ENCODE data around the gene EHD2. TPM values are rescaled to one million over a fixed set of nuclear protein-coding genes. Genes with fewer than 3 reads are reported as not detected.

The EHD2 gene
- total RNA-seq, 1 experiment from 2014 or later: 13.3 TPM

- H3K9me3 Mint-ChIP-seq (ENCODE audit: unreplicated experiment): no peaks in the 10 kb centered on the region
These were observed 36.1 kb downstream of the EHD2 start for GRCh38 chr19:47749326-47749725.

DNA sequence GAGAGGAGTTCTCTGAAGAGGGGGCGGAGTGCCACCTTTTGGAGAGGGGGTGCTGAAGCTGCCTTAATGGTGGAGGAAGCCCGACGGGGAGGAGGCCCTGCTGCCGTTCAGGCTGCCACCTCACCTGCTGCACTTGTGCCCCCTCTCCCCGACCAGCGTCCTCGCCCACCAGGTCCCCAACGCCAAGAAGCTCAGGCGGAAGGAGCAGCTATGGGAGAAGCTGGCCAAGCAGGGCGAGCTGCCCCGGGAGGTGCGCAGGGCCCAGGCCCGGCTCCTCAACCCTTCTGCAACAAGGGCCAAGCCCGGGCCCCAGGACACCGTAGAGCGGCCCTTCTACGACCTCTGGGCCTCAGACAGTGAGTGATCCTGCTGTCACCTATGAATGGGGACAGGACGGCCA is 37.5 kb downstream of the EHD2 start:
- peaks cover 8% of the 10 kb centered on the region for H3K36me3 ChIP-seq (ENCODE audit: control insufficient read depth, insufficient read depth, low read length)

More at GRCh38 chr19:47749326-47749725, 36.1 kb downstream of the EHD2 start:
- intact Hi-C loops (cut with micrococcal nuclease; ENCODE audit: unreplicated experiment): no loop called here
- Mint-ChIP-seq H3K4me3 (ENCODE audit: unreplicated experiment) (no peak overlapping the region), H3K36me3 (ENCODE audit: insufficient read depth, unreplicated experiment) (peaks cover 85% of the 10 kb centered on the region), H3K27me3 (ENCODE audit: insufficient read depth, unreplicated experiment) (no peaks in the 10 kb centered on the region), H3K4me1 (ENCODE audit: low read depth, unreplicated experiment) (peaks cover 5% of the 10 kb centered on the region), H3K27ac (ENCODE audit: unreplicated experiment) (no peak overlapping the region)
- BruUV-seq (replicated peaks): no TSS peak
- H3K4me3 ChIP-seq (ENCODE audit: low read depth, low read length): no peak overlapping the region
- POLR2A ChIA-PET: no interaction called here
- TF ChIP-seq CTCF (IDR thresholded peaks at IDR 0.05; ENCODE audit: insufficient read depth in 1 of 2, low read depth in 1 of 2, low read length in 1 of 2, severe bottlenecking in 1 of 2, unreplicated experiment in 1 of 2): no peak
- H3K4me1 ChIP-seq: no peaks in the 10 kb centered on the region; the same call in 1 of the 2 replicates
- H3K9me3 ChIP-seq: no peaks in the 10 kb centered on the region
- CTCF ChIA-PET: no interaction called here
- H3K27me3 ChIP-seq (replicated peaks; ENCODE audit: control insufficient read depth, insufficient read depth, low read length): no peaks in the 10 kb centered on the region
- DNase-seq: no peak
- peaks cover 8% of the 10 kb centered on the region for H3K36me3 ChIP-seq (ENCODE audit: control insufficient read depth, insufficient read depth, low read length)

DNA sequence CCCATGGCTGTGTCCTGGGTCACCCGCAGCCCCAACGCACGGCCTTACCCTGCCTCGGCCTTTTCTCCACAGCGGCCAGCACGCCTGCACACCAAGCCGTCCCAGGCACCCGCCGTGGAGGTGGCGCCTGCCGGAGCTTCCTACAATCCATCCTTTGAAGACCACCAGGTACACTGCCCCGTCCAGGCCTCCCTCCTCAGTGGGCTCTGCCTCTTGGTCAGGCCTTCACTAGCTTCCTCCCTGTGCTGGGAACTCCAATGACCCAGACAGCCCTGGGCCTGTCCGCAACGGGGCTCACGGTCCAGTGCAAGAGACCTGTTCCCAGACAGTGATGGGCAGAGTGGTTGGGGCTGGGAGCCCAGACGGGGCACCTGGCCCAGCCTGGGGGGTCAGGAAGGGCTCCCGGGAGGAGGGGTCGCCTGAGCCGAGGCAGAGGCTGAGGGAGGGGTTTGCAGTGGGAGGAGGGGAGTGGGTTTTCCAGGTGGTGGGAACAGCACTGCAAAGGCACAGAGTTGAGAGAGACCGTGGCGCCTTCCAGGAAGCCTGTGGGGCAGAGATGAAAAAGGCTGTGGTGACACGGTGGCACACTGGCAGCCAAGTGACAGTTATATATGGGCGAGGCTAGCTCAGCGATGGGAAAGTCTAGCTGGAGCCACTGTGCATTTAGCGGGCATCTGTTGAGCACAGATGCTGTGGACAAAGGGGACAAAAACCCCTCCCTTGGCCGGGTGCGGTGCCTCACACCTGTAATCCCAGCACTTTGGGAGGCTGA is 39.4 kb downstream of the EHD2 start:
- Mint-ChIP-seq H3K4me3 (ENCODE audit: unreplicated experiment) (no peak overlapping the region), H3K4me1 (ENCODE audit: low read depth, unreplicated experiment) (peaks cover 14% of the 10 kb centered on the region)

More for the DNA sequence above, 37.5 kb downstream of the EHD2 start:
- intact Hi-C loops (cut with micrococcal nuclease; ENCODE audit: unreplicated experiment): no loop called here
- Histone ChIP-seq H3K4me3 (ENCODE audit: low read depth, low read length) (no peak overlapping the region), H3K27me3 (replicated peaks; ENCODE audit: control insufficient read depth, insufficient read depth, low read length) (no peaks in the 10 kb centered on the region), H3K4me1 (no peaks in the 10 kb centered on the region; the same call in 1 of the 2 replicates), H3K9me3 (no peaks in the 10 kb centered on the region)
- Mint-ChIP-seq H3K27me3 (ENCODE audit: insufficient read depth, unreplicated experiment) (no peaks in the 10 kb centered on the region), H3K9me3 (ENCODE audit: unreplicated experiment) (no peaks in the 10 kb centered on the region), H3K27ac (ENCODE audit: unreplicated experiment) (no peak overlapping the region), H3K4me1 (ENCODE audit: low read depth, unreplicated experiment) (peaks cover 5% of the 10 kb centered on the region), H3K4me3 (ENCODE audit: unreplicated experiment) (no peak overlapping the region), H3K36me3 (ENCODE audit: insufficient read depth, unreplicated experiment) (peaks cover 87% of the 10 kb centered on the region)
- CTCF ChIA-PET: no interaction called here
- POLR2A ChIA-PET: no interaction called here
- BruUV-seq (replicated peaks): no TSS peak
- DNase-seq: no peak
- TF ChIP-seq CTCF (IDR thresholded peaks at IDR 0.05; ENCODE audit: insufficient read depth in 1 of 2, low read depth in 1 of 2, low read length in 1 of 2, severe bottlenecking in 1 of 2, unreplicated experiment in 1 of 2): no peak

More for the DNA sequence above, 39.4 kb downstream of the EHD2 start:
- Mint-ChIP-seq H3K27ac (ENCODE audit: unreplicated experiment) (no peak overlapping the region), H3K27me3 (ENCODE audit: insufficient read depth, unreplicated experiment) (no peaks in the 10 kb centered on the region), H3K9me3 (ENCODE audit: unreplicated experiment) (no peaks in the 10 kb centered on the region), H3K36me3 (ENCODE audit: insufficient read depth, unreplicated experiment) (peaks cover 95% of the 10 kb centered on the region)
- H3K9me3 ChIP-seq: no peaks in the 10 kb centered on the region
- H3K4me3 ChIP-seq (ENCODE audit: low read depth, low read length): no peak overlapping the region
- no TSS peak for BruUV-seq (replicated peaks)
- intact Hi-C loops (cut with micrococcal nuclease; ENCODE audit: unreplicated experiment): no loop called here
- H3K27me3 ChIP-seq (replicated peaks; ENCODE audit: control insufficient read depth, insufficient read depth, low read length): no peaks in the 10 kb centered on the region
- ChIA-PET POLR2A (no interaction called here), CTCF (interaction anchor here (0.5 kb wide), 1 partner anchor 72 kb away, joined by 3 read pairs; no protein-coding TSS in a partner anchor)
- H3K36me3 ChIP-seq (ENCODE audit: control insufficient read depth, insufficient read depth, low read length): peaks cover 6% of the 10 kb centered on the region
- no peak for TF ChIP-seq CTCF (IDR thresholded peaks at IDR 0.05; ENCODE audit: insufficient read depth in 1 of 2, low read depth in 1 of 2, low read length in 1 of 2, severe bottlenecking in 1 of 2, unreplicated experiment in 1 of 2)
- DNase-seq: no peak
- peaks cover 9% of the 10 kb centered on the region; the same call in 1 of the 2 replicates for H3K4me1 ChIP-seq
